Activated CD4-positive, CD25-positive, alpha-beta regulatory T cell treated with anti-CD3 and anti-CD28 coated beads, Interleukin-2, amount 50 U/mL, for 72 hours (primary cell): ENCODE data around the gene CCDC107.

ENCODE experiments used
- DNase-seq: peaks from one replicate; pipeline ENCODE4 v3.0.0; 2021

Gene CCDC107

GRCh38 chr9:35686222-35687203 lies 28.4 kb downstream of the CCDC107 start:
- no peak for DNase-seq

DNA sequence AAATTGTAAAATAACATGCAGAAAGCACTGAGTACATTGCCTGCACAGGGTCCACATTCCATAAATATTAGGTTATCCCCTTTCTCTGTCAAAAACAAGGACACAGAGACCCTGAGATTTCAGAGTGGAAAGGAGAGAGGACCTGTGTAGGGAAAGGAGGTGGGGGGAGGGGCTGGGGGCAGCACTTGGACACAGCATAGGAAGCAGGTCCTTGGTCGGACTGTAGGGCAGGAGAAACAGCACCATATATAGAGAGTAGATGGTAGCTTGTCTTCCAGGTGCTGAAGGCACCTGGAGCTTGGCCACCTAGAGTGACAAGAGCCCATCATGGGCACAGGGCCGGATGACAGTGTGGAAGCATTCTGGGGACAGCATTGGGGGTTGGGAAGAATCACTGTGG lies 29.2 kb downstream of the CCDC107 start:
- DNase-seq, result no peak

- no peak for DNase-seq
Measured at GRCh38 chr9:35687972-35688557, 30.0 kb downstream of the CCDC107 start.

- no peak for DNase-seq
Measured at GRCh38 chr9:35688558-35689541, 30.8 kb downstream of the CCDC107 start.

- no peak for DNase-seq
Measured at GRCh38 chr9:35689542-35690293, 31.6 kb downstream of the CCDC107 start, which contains the start of gene TPM2. TPM2 (minus strand) TSS chr9:35689925; CDS start chr9:35689817, 108 bp downstream.

DNA sequence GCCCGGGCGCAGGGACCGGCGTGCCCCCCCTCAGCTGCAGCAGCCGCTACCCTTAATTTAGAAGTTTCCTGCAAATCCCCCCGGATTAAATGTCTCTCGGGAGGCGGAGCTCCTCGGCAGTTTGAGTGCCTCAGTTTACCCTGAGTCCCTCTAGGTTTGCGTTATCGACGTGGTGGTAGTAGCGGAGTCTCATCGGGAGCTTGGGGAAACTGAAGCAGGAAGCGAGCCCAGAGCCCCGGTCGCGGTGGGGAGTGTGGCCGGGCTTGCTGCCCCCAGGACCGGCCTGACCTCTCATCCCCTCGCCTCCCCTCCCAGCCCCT lies 32.2 kb downstream of the CCDC107 start:
- no peak for DNase-seq

GRCh38 chr9:35690614-35691333 lies 32.7 kb downstream of the CCDC107 start:
- DNase-seq, result no peak

GRCh38 chr9:35691334-35691650 lies 33.2 kb downstream of the CCDC107 start:
- DNase-seq, result no peak

DNA sequence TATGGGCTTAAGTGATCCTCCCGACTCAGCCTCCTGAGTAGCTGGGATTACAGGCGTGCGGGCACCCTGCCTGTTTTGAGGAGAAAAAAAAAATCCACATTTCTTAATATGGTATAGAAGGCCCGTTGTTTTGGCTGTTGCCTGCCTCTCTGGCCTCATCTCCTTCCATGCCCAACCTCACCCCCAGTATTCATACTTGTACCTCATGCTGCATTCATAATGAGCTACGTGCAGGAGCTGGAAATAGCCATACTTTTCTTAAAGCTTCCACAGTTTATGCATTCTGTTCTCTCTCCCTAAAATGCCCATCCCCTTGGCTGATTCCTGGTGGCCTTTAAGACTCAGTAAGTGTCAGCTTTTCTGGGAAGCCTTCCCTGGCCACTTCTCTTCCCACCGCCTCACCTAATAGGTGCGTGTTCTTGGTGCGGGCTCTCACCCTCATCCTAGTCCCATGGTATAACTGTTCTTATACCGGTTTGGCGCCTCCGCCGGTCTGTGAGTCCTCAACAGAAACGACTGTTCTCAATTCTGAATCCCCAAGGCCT lies 33.7 kb downstream of the CCDC107 start:
- DNase-seq, result no peak

- DNase-seq, result no peak
Measured at GRCh38 chr9:35695943-35696401, 37.9 kb downstream of the CCDC107 start.

- peak; percentile 67 for DNase-seq
Measured at GRCh38 chr9:35696520-35697215, 38.6 kb downstream of the CCDC107 start.

DNA sequence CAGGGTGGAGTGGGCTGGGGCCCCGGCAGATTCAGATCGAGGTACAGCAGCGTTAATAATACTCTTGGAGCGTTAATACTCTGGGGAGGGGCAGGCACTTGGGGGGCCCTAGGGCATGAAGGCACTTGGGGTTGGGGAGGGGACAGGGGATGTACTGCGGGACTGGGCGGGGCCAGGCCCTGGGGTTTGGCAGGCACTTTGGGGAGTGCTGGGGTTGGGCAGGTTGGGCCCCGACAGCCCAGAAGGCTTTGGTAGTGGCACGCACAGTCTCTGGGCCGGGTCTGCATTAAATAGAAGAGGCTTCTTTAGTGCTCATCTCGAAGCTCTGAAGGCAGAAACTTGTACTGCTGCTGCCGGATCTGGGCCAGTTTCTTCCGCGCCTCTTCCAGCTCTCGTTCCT lies 39.4 kb downstream of the CCDC107 start:
- no peak for DNase-seq

GRCh38 chr9:35698231-35698630 lies 40.1 kb downstream of the CCDC107 start:
- DNase-seq, result no peak

GRCh38 chr9:35700031-35700430 lies 41.9 kb downstream of the CCDC107 start:
- no peak for DNase-seq

- no peak for DNase-seq
Measured at GRCh38 chr9:35700942-35701341, 42.9 kb downstream of the CCDC107 start.

DNA sequence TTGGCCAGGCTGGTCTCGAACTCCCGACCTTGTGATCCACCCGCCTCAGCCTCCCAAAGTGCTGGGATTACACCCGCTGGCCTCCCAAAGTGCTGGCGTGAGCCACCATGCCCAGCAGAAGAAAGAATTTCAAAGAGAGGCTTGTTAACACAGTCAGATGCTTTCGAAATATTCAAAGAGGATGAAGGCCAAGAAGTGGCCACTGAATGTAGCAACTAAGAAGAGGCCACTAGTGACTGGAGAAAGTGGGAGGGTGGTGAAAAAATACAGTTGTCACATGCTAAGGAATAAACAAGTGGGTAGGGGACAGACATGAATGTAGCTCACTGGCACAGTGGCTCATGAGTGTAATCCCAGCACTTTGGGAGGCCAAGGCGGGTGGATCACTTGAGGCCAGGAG lies 44.6 kb downstream of the CCDC107 start:
- DNase-seq, result no peak

DNA sequence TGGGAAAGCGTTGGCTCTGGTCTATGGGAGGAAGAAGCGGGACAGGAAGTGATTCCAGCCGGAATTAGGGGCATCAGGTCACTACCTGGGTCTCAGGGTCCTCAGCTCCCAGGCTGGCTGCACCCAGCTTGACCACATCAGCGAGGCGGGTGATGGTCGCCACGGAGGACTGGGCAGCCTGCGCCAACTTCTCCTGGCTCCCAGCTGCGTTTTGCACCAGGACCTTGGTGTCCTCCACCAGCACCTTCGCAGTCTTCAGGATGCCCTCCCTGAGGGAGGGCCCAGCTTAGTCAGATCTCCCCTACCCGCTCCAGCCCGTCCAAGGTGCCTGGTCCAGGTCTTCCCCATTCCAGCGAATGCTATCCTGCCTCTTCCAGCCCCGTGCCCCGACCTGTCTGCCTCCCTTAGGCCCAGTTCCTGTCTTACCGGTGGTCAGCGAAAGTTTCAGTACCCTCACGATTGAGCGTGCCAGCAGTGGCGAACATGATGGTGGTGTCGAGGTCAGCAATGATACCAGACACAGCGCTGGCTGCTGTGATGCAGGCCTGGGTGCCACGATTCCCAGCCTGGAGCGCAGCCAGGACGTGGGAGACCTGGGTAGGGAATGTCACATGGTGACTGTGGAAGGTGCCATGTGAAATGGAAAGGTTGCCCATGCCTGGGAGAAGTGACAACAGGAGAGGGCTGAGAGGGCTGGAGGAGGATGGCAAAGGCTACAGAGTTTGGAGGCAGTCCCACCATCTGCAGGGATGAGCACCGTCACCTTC lies 46.0 kb downstream of the CCDC107 start:
- DNase-seq, result no peak

- no peak for DNase-seq
Measured at GRCh38 chr9:35705372-35705771, 47.3 kb downstream of the CCDC107 start.

DNA sequence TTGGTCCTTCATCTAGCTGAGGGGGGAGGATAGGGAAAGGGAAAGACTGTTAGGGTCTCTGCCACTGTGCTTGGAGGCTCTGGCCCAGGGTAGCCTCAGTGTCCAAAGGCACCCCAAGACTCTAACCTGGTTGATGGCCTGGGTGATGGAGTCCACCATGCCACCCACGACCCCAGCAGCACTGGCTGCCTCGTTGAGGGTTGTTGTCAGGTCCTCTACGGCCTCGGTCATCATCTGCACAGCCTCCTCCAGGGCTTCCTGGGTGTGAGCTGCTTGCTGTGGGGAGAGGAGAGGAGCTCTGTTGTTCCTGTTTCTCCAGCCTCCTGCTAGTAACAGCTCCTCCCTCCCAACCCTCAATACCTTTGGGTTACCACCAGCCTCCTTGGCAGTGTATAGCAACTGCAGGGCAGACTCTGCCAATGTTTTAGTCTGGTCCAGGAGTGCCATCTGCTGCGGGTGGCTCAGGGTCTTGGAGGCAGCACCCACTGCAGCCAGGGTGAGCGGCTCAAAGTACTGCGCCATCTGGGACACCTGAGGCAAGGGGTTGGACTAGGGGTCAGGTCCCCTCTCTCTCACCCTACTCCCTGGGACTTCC lies 47.8 kb downstream of the CCDC107 start:
- DNase-seq, result no peak

DNA sequence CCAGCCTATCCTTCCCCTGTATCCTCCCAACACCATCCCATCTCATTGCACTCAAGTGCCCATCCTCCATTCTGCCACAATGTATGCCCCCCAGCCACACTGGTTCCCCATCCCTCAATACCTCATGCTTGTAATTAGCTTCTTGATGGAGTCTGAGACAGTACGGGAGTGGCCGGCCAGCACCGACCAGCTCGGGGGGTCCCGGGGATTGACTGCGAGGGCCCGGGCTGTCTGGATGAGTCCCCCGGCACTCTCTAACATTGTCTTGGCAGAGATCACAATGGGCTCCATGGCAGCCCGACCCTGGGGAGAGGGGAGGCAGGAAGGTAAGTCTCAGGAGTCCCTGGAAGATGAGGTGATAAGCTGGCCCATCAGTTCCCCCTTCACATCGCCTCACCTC lies 48.9 kb downstream of the CCDC107 start:
- no peak for DNase-seq
